A549 (cell line): ENCODE results near the gene ITGA2. TPM values are rescaled to one million over a fixed set of nuclear protein-coding genes. Genes with fewer than 3 reads are reported as not detected.

ENCODE experiments used
- ATAC-seq, 2 experiments: fragments of 200-7000 bp in 1 of 2; fragments of >200 bp in 1 of 2; cut with Nextera tagmentation in 1 of 2; cut with Tn5 transposase in 1 of 2; 3 replicates each; pipeline versions ENCODE4 v1.8.0 to v1.9.1; 2018 to 2020; ENCODE audit warnings: mild to moderate bottlenecking in 1 of 2, moderate library complexity in 1 of 2
- CTCF ChIA-PET: fragments of 300-600 bp; sonication (Branson Sonifier 250); formaldehyde crosslinking; extraction: SDS; loops from one replicate; lab custom pipeline; 2021; ENCODE audit warnings: antibody characterized with exemption, inconsistent platforms; lab: Yijun Ruan, JAX
- POLR2A ChIA-PET: fragments of 350-600 bp; formaldehyde crosslinking; extraction: SDS; loops from one replicate; lab custom pipeline; 2021; ENCODE audit warnings: antibody characterized with exemption, inconsistent platforms; lab: Yijun Ruan, JAX
- DNase-seq, 2 experiments: peaks; one replicate each; pipeline versions ENCODE4 v3.0.0 to v3.0.0-alpha.2; 2011 to 2016; ENCODE audit warnings: low read depth in 1 of 2, low spot score in 1 of 2
- FAIRE-seq: peaks from 2 replicates; lab custom pipeline; 2011; peaks lifted over from hg19 to GRCh38; lab: Jason Lieb, UNC
- H3K27ac ChIP-seq, 2 experiments: fragments of >200 bp; sonication (Bioruptor Twin); formaldehyde crosslinking; 3 replicates each; pipeline ENCODE4 v1.5.1; 2016 to 2017
- H3K4me1 ChIP-seq: fragments of >200 bp; sonication (Bioruptor Twin); formaldehyde crosslinking; 3 replicates; pipeline ENCODE4 v1.6.1; 2016
- H3K4me2 ChIP-seq: fragments of >200 bp; sonication (Bioruptor Twin); formaldehyde crosslinking; 3 replicates; pipeline ENCODE4 v1.6.1; 2016
- H3K4me3 ChIP-seq: fragments of >200 bp; sonication (Bioruptor Twin); formaldehyde crosslinking; 3 replicates; pipeline ENCODE4 v1.5.1; 2016
- H3K9me3 ChIP-seq: fragments of >200 bp; sonication (Bioruptor Twin); formaldehyde crosslinking; 3 replicates; pipeline ENCODE4 v1.6.1; 2016
- CBX2 ChIP-seq: fragments of 200-600 bp; sonication (generic); IDR thresholded peaks from 2 replicates; pipeline ENCODE4 v1.6.1; 2016; ENCODE audit warnings: low read depth, mild to moderate bottlenecking, borderline replicate concordance
- CBX8 ChIP-seq: fragments of 200-600 bp; sonication (generic); IDR thresholded peaks from 2 replicates; pipeline ENCODE4 v1.6.1; 2016
- EP300 ChIP-seq, 2 experiments: fragments of >200 bp; sonication (Bioruptor Twin); formaldehyde crosslinking; IDR thresholded peaks; 2 replicates in 1 of 2; 3 replicates in 1 of 2; pipeline ENCODE4 v1.6.1; 2016 to 2017
- ESRRA ChIP-seq: fragments of 150-350 bp; IDR thresholded peaks from 2 replicates; pipeline ENCODE4 v1.6.1; 2014; ENCODE audit warnings: mild to moderate bottlenecking, low read length, borderline replicate concordance
- FOSB ChIP-seq: fragments of 250-450 bp; sonication (Bioruptor Pico); IDR thresholded peaks from 2 replicates; pipeline ENCODE4 v1.5.0; 2020; ENCODE audit warnings: mild to moderate bottlenecking, moderate library complexity
- FOSL2 ChIP-seq, 2 experiments: fragments of 450-650 bp in 1 of 2; fragments of >200 bp in 1 of 2; sonication (Bioruptor Twin) in 1 of 2; formaldehyde crosslinking; IDR thresholded peaks; 2 replicates each; pipeline versions ENCODE4 v1.5.0 to v1.6.1; 2016 to 2020; ENCODE audit warnings: mild to moderate bottlenecking in 1 of 2, moderate library complexity in 1 of 2
- FOXS1 ChIP-seq: fragments of 250-450 bp; sonication (Bioruptor Pico); IDR thresholded peaks from 2 replicates; pipeline ENCODE4 v1.5.0; 2020; ENCODE audit warnings: mild to moderate bottlenecking, moderate library complexity
- GATA3 ChIP-seq: IDR thresholded peaks from 2 replicates; pipeline ENCODE4 v1.6.1; 2012; ENCODE audit warnings: borderline replicate concordance
- HEYL ChIP-seq: fragments of 250-450 bp; sonication (Bioruptor Pico); IDR thresholded peaks from 2 replicates; pipeline ENCODE4 v1.8.0; 2021; ENCODE audit warnings: mild to moderate bottlenecking, moderate library complexity
- HOXB5 ChIP-seq: fragments of 250-450 bp; sonication (Bioruptor Pico); IDR thresholded peaks from 2 replicates; pipeline ENCODE4 v1.5.0; 2020; ENCODE audit warnings: mild to moderate bottlenecking, moderate library complexity
- KDM5A ChIP-seq: fragments of 200-600 bp; sonication (generic); IDR thresholded peaks from 2 replicates; pipeline ENCODE4 v1.6.1; 2016; ENCODE audit warnings: antibody characterized with exemption, mild to moderate bottlenecking
- MAFK ChIP-seq: fragments of 450-650 bp; IDR thresholded peaks from 2 replicates; pipeline ENCODE4 v1.6.1; 2014; ENCODE audit not compliant: partially characterized antibody
- NFE2L2 ChIP-seq: fragments of 150-350 bp; conservative IDR thresholded peaks from 2 replicates; pipeline ENCODE4 v1.6.1; 2014; ENCODE audit warnings: low read length
- NPAS2 ChIP-seq: fragments of 250-450 bp; sonication (Bioruptor Pico); IDR thresholded peaks from 2 replicates; pipeline ENCODE4 v1.8.0; 2022; ENCODE audit warnings: mild to moderate bottlenecking, moderate library complexity, borderline replicate concordance
- PHF8 ChIP-seq: fragments of 200-600 bp; sonication (generic); IDR thresholded peaks from 2 replicates; pipeline ENCODE4 v1.6.1; 2016; ENCODE audit warnings: low read depth, mild to moderate bottlenecking, antibody characterized with exemption, moderate library complexity, borderline replicate concordance
- POLR2A ChIP-seq: IDR thresholded peaks from 2 replicates; pipeline ENCODE4 v1.6.1; 2012; ENCODE audit warnings: mild to moderate bottlenecking, low read length
- RAD21 ChIP-seq, 2 experiments: fragments of >200 bp in 1 of 2; sonication (Bioruptor Twin) in 1 of 2; formaldehyde crosslinking in 1 of 2; IDR thresholded peaks in 1 of 2; conservative IDR thresholded peaks in 1 of 2; 2 replicates in 1 of 2; 3 replicates in 1 of 2; pipeline ENCODE4 v1.6.1; 2012 to 2018; ENCODE audit warnings: inconsistent platforms in 1 of 2
- RCOR1 ChIP-seq: fragments of 150-350 bp; IDR thresholded peaks from 2 replicates; pipeline ENCODE4 v1.6.1; 2014; ENCODE audit warnings: antibody characterized with exemption, low read length, low read depth
- SREBF2 ChIP-seq: fragments of 450-650 bp; IDR thresholded peaks from 2 replicates; pipeline ENCODE4 v1.6.1; 2014; ENCODE audit warnings: mild to moderate bottlenecking, moderate library complexity
- ZNF302 ChIP-seq: fragments of 250-450 bp; sonication (Bioruptor Pico); IDR thresholded peaks from 2 replicates; pipeline ENCODE4 v1.9.0; 2021; ENCODE audit warnings: inconsistent platforms, mild to moderate bottlenecking, moderate library complexity
- ZSCAN20 ChIP-seq: fragments of 250-450 bp; sonication (Bioruptor Pico); IDR thresholded peaks from 2 replicates; pipeline ENCODE4 v1.8.0; 2022; ENCODE audit warnings: mild to moderate bottlenecking, moderate library complexity
- WGBS: methylation state at CpG from one replicate; pipeline ENCODE4 v1.1.6; 2017; ENCODE audit errors: missing lambda C conversion rate; 5-methylcytosine and 5-hydroxymethylcytosine counted together
- polyA plus RNA-seq, 4 experiments: library from polyadenylated mRNA; depleted of rRNA in 3 of 4; stranded (reverse); fragments of >200 nt; fragmentation: RNase III in 1 of 4; extraction: RNeasy Plus Mini Kit Qiagen cat#74134 plus additional on column Dnase treatment in 1 of 4; gene quantifications; 2 replicates in 3 of 4; 3 replicates in 1 of 4; pipeline ENCODE4 v1.2.3, GENCODE V29; 2011 to 2017
- TF ChIP-seq, protein P1 (sequence below): fragments of 250-450 bp; sonication (Bioruptor Pico); IDR thresholded peaks from 2 replicates; pipeline ENCODE4 v1.5.0; 2020; ENCODE audit warnings: low read depth, mild to moderate bottlenecking, moderate library complexity
- TF ChIP-seq, protein P2 (sequence below): IDR thresholded peaks from 2 replicates; pipeline ENCODE4 v1.6.1; 2012; ENCODE audit warnings: low read depth, borderline replicate concordance
- TF ChIP-seq, protein P3 (sequence below): IDR thresholded peaks from 2 replicates; pipeline ENCODE4 v1.6.1; 2012
- TF ChIP-seq, protein P4 (sequence below): fragments of >200 bp; sonication (Bioruptor Twin); formaldehyde crosslinking; IDR thresholded peaks from 3 replicates; pipeline ENCODE4 v1.5.1; 2016
- TF ChIP-seq, protein P5 (sequence below): fragments of 150-350 bp; IDR thresholded peaks from 2 replicates; pipeline ENCODE4 v1.6.1; 2014; ENCODE audit warnings: low read depth, mild to moderate bottlenecking, low read length

ITGA2 gene
- polyA plus RNA-seq, 2 of the 4 experiments (the other 2 are of a cell fraction): 8.5 to 28.0 TPM

DNA sequence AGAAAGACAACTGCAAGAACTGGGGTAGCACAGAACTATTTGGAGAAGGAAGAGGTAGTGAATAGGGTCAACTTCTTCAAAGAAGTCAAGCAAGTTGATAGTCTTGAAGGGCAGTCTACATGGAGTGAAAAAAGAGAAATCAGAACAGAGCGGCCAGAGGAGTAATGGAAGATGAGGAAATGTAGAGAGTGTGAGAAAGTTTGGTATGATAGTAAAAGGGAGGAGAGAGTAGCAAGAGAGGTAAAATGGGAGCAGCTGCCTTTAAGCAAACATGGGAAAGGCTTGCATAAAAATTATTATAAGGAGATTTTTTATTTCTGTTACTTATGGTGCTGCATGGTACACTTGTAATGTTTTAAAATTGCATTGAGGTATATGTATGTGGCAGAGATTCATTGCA lies 6.8 kb downstream of the ITGA2 start:
- no peak overlapping the region for H3K4me2 ChIP-seq

DNA sequence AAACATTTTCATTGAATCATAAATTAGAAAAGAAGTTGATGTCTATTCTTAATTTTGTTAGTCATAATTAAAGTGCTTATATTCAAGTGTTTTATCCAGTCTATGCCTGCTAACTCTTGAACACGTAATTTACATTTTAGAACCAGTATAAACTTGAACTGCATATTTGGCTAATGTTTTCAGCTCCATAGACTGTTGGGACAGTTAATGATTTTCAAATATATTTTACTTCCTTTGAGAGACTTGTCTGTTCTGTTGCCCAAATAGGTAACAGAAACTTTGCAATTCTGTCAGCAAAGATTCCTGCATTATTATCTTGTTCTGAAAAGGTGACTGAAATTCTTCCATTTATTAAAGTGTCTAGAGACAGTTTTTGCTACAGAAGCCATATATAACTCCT lies 7.8 kb downstream of the ITGA2 start:
- WGBS: 44% methylated on average over 1 of the region's 1 CpG
- Histone ChIP-seq H3K9me3 (no peaks in the 10 kb centered on the region), H3K27ac (no peak overlapping the region), H3K4me3 (no peak overlapping the region), H3K4me2 (peak overlapping the region; percentile 68), H3K4me1 (peaks cover 43% of the 10 kb centered on the region)
- ATAC-seq: no peak; a peak in 2 of 6 replicates
- FAIRE-seq: no peak
- no peak for DNase-seq
- ChIA-PET POLR2A (interaction anchor here (1.0 kb wide), 1 partner anchor 35 kb away, joined by 3 read pairs; no protein-coding TSS in a partner anchor), CTCF (interaction anchor here (1.6 kb wide), 1 partner anchor 48 kb away, joined by 7 read pairs; no protein-coding TSS in a partner anchor)
- no peak for TF ChIP-seq FOSL2 (IDR thresholded peaks at IDR 0.05)
- no peak for TF ChIP-seq FOSL2 (CRISPR knock-in tag; IDR thresholded peaks at IDR 0.05)
- TF ChIP-seq, protein P1, sequence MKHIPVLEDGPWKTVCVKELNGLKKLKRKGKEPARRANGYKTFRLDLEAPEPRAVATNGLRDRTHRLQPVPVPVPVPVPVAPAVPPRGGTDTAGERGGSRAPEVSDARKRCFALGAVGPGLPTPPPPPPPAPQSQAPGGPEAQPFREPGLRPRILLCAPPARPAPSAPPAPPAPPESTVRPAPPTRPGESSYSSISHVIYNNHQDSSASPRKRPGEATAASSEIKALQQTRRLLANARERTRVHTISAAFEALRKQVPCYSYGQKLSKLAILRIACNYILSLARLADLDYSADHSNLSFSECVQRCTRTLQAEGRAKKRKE (CRISPR knock-in tag): no peak
- no peak for TF ChIP-seq CBX8
- no peak for TF ChIP-seq MAFK
- no peak for TF ChIP-seq HOXB5 (CRISPR knock-in tag)
- TF ChIP-seq, protein P2, sequence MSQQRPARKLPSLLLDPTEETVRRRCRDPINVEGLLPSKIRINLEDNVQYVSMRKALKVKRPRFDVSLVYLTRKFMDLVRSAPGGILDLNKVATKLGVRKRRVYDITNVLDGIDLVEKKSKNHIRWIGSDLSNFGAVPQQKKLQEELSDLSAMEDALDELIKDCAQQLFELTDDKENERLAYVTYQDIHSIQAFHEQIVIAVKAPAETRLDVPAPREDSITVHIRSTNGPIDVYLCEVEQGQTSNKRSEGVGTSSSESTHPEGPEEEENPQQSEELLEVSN: no peak
- no peak for TF ChIP-seq ZSCAN20 (CRISPR knock-in tag)
- no peak for TF ChIP-seq FOXS1 (CRISPR knock-in tag)
- TF ChIP-seq, protein P3, sequence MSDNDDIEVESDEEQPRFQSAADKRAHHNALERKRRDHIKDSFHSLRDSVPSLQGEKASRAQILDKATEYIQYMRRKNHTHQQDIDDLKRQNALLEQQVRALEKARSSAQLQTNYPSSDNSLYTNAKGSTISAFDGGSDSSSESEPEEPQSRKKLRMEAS: no peak
- TF ChIP-seq GATA3: no peak
- TF ChIP-seq, protein P4, sequence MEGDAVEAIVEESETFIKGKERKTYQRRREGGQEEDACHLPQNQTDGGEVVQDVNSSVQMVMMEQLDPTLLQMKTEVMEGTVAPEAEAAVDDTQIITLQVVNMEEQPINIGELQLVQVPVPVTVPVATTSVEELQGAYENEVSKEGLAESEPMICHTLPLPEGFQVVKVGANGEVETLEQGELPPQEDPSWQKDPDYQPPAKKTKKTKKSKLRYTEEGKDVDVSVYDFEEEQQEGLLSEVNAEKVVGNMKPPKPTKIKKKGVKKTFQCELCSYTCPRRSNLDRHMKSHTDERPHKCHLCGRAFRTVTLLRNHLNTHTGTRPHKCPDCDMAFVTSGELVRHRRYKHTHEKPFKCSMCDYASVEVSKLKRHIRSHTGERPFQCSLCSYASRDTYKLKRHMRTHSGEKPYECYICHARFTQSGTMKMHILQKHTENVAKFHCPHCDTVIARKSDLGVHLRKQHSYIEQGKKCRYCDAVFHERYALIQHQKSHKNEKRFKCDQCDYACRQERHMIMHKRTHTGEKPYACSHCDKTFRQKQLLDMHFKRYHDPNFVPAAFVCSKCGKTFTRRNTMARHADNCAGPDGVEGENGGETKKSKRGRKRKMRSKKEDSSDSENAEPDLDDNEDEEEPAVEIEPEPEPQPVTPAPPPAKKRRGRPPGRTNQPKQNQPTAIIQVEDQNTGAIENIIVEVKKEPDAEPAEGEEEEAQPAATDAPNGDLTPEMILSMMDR: no peak
- TF ChIP-seq EP300 (IDR thresholded peaks at IDR 0.05): no peak

More for the DNA sequence above, 6.8 kb downstream of the ITGA2 start:
- peaks cover 45% of the 10 kb centered on the region for H3K4me1 ChIP-seq
- CTCF ChIA-PET: interaction anchor here (0.6 to 1.6 kb wide), 2 partner anchors 47 to 110 kb away, joined by 3 to 7 read pairs; no protein-coding TSS in a partner anchor
- no peak for FAIRE-seq
- no peak for TF ChIP-seq RAD21 (conservative IDR thresholded peaks at IDR 0.05 in 1 of 2, IDR thresholded peaks at IDR 0.05 in 1 of 2)
- TF ChIP-seq POLR2A: no peak
- no peak for TF ChIP-seq SREBF2
- TF ChIP-seq ESRRA: no peak
- no peak for TF ChIP-seq NFE2L2
- TF ChIP-seq CBX8: no peak
- TF ChIP-seq, protein P1 (CRISPR knock-in tag): no peak
- no peak for TF ChIP-seq PHF8
- TF ChIP-seq, protein P5, sequence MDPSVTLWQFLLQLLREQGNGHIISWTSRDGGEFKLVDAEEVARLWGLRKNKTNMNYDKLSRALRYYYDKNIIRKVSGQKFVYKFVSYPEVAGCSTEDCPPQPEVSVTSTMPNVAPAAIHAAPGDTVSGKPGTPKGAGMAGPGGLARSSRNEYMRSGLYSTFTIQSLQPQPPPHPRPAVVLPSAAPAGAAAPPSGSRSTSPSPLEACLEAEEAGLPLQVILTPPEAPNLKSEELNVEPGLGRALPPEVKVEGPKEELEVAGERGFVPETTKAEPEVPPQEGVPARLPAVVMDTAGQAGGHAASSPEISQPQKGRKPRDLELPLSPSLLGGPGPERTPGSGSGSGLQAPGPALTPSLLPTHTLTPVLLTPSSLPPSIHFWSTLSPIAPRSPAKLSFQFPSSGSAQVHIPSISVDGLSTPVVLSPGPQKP: no peak
- TF ChIP-seq HEYL (CRISPR knock-in tag): no peak
- no peak for TF ChIP-seq NPAS2 (CRISPR knock-in tag)
- no peak for TF ChIP-seq CBX2
- TF ChIP-seq, protein P2: no peak
- TF ChIP-seq KDM5A: no peak
- no peak for TF ChIP-seq ZNF302 (CRISPR knock-in tag)
- no peak for TF ChIP-seq FOSB
- no peak for TF ChIP-seq RCOR1
- POLR2A ChIA-PET: no interaction called here
- H3K4me3 ChIP-seq: no peak overlapping the region
- ATAC-seq: no peak
- no peaks in the 10 kb centered on the region for H3K9me3 ChIP-seq
- DNase-seq: no peak
- WGBS: 90% methylated on average over 1 of the region's 1 CpG
- H3K27ac ChIP-seq: no peak overlapping the region
